Measurements from ENCODE around the gene OR4F15. TPM values are rescaled to one million over a fixed set of nuclear protein-coding genes. Genes with fewer than 3 reads are reported as not detected.

The OR4F15 gene
- total and polyA plus RNA-seq, 2 donors (not counting 1 experiment from before 2014, with no cell fraction given) = not detected

DNA sequence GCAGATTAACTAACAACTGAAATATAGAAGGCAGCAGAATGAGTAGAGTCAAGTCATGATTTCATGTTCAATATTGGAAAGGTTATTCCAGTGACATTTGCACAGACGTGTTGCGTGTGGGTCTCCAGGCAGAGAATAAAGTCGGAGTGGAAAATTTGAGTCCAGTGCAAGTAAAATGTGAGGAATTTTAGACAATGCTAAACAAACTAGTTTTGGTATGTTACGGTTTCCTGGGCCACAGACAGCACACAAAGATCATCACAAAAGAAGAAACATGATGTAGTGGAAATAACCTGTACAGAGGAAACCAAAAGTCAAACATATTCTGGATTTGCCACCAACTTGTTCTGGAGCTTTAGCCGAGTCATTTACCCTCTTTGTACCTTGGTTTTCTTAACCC lies 8.3 kb upstream of the OR4F15 start:
- 38% methylated on average over 1 of the region's 5 CpGs for WGBS (ENCODE audit: insufficient coverage)
- ATAC-seq (ENCODE audit: low read depth) (no peak), DNase-seq (no peak)
- intact Hi-C loops (cut with micrococcal nuclease) = no loop called here
- no peaks in the 10 kb centered on the region for H3K9me3 ChIP-seq (ENCODE audit: control extremely low read depth in 1 of 3, control insufficient read depth in 2 of 3, insufficient read depth in 1 of 3, low read length in 2 of 3)
- H3K4me1 ChIP-seq (ENCODE audit: control insufficient read depth in 2 of 2, insufficient read depth in 2 of 2, low read length in 2 of 2) = no peaks in the 10 kb centered on the region
- H3K4me2 ChIP-seq (replicated peaks; ENCODE audit: low read depth, low read length, poor library complexity, severe bottlenecking) = no peak overlapping the region
- peaks cover 0 to 3% (median 0%) of the 10 kb centered on the region in 4 experiments for H3K27me3 ChIP-seq (replicated peaks in 1 of 4; ENCODE audit: control extremely low read depth in 1 of 4, control insufficient read depth in 3 of 4, insufficient read depth in 4 of 4, low read length in 3 of 4)
- H3K27ac ChIP-seq (ENCODE audit: low read length in 2 of 2) = no peak overlapping the region
- CTCF ChIA-PET = no interaction called here
- no peaks in the 10 kb centered on the region for H4K20me1 ChIP-seq (ENCODE audit: control insufficient read depth, insufficient read depth, low read length, poor library complexity, severe bottlenecking)
- no peak overlapping the region for H2AFZ ChIP-seq (ENCODE audit: insufficient read depth, low read depth, low read length, poor library complexity, severe bottlenecking)
- H3K79me2 ChIP-seq (ENCODE audit: control insufficient read depth, insufficient read depth, low read length) = no peaks in the 10 kb centered on the region
- no peak overlapping the region for H3K4me3 ChIP-seq (ENCODE audit: control extremely low read depth in 1 of 5, extremely low read depth in 1 of 5, insufficient read depth in 1 of 5, low read depth in 2 of 5, low read length in 4 of 5)
- TF ChIP-seq EZH2 (IDR thresholded peaks at IDR 0.05; ENCODE audit: borderline replicate concordance, insufficient read depth, low read depth, low read length, poor library complexity, severe bottlenecking) (no peak), CTCF (IDR thresholded peaks at IDR 0.05) (no peak)
- H3K9me3 Mint-ChIP-seq (ENCODE audit: insufficient read depth) = no peaks in the 10 kb centered on the region
- H3K36me3 ChIP-seq (replicated peaks in 1 of 2; ENCODE audit: control extremely low read depth in 1 of 2, control insufficient read depth in 1 of 2, extremely low read depth in 1 of 2, insufficient read depth in 2 of 2, low read length in 1 of 2) = no peaks in the 10 kb centered on the region
- H3K4me3 Mint-ChIP-seq = no peak overlapping the region
- no peak overlapping the region for H3K27ac Mint-ChIP-seq
- peaks cover 15% of the 10 kb centered on the region for H3K27me3 Mint-ChIP-seq
- no peaks in the 10 kb centered on the region for H3K4me1 Mint-ChIP-seq
- POLR2A ChIA-PET = no interaction called here
- H3K9ac ChIP-seq (ENCODE audit: low read length) = no peak overlapping the region

GRCh38 chr15:101804375-101804774 lies 7.6 kb upstream of the OR4F15 start:
- Histone ChIP-seq H3K9ac (ENCODE audit: low read length) (no peak overlapping the region), H4K20me1 (ENCODE audit: control insufficient read depth, insufficient read depth, low read length, poor library complexity, severe bottlenecking) (no peaks in the 10 kb centered on the region), H2AFZ (ENCODE audit: insufficient read depth, low read depth, low read length, poor library complexity, severe bottlenecking) (no peak overlapping the region), H3K4me3 (ENCODE audit: control extremely low read depth in 1 of 5, extremely low read depth in 1 of 5, insufficient read depth in 1 of 5, low read depth in 2 of 5, low read length in 4 of 5) (no peak overlapping the region), H3K4me1 (ENCODE audit: control insufficient read depth in 2 of 2, insufficient read depth in 2 of 2, low read length in 2 of 2) (no peaks in the 10 kb centered on the region), H3K79me2 (ENCODE audit: control insufficient read depth, insufficient read depth, low read length) (no peaks in the 10 kb centered on the region), H3K27ac (ENCODE audit: low read length in 2 of 2) (no peak overlapping the region), H3K27me3 (replicated peaks in 1 of 4; ENCODE audit: control extremely low read depth in 1 of 4, control insufficient read depth in 3 of 4, insufficient read depth in 4 of 4, low read length in 3 of 4) (peaks cover 0 to 3% (median 0%) of the 10 kb centered on the region in 4 experiments), H3K36me3 (replicated peaks in 1 of 2; ENCODE audit: control extremely low read depth in 1 of 2, control insufficient read depth in 1 of 2, extremely low read depth in 1 of 2, insufficient read depth in 2 of 2, low read length in 1 of 2) (no peaks in the 10 kb centered on the region), H3K9me3 (ENCODE audit: control extremely low read depth in 1 of 3, control insufficient read depth in 2 of 3, insufficient read depth in 1 of 3, low read length in 2 of 3) (no peaks in the 10 kb centered on the region), H3K4me2 (replicated peaks; ENCODE audit: low read depth, low read length, poor library complexity, severe bottlenecking) (no peak overlapping the region)
- Mint-ChIP-seq H3K4me1 (no peaks in the 10 kb centered on the region), H3K4me3 (no peak overlapping the region), H3K27me3 (peaks cover 18% of the 10 kb centered on the region), H3K9me3 (ENCODE audit: insufficient read depth) (no peaks in the 10 kb centered on the region), H3K27ac (no peak overlapping the region)
- ChIA-PET CTCF (no interaction called here), POLR2A (no interaction called here)
- no peak for DNase-seq
- ATAC-seq (ENCODE audit: low read depth) = no peak
- TF ChIP-seq EZH2 (IDR thresholded peaks at IDR 0.05; ENCODE audit: borderline replicate concordance, insufficient read depth, low read depth, low read length, poor library complexity, severe bottlenecking) (no peak), CTCF (IDR thresholded peaks at IDR 0.05) (no peak)
- intact Hi-C loops (cut with micrococcal nuclease) = no loop called here
